A673 (cell line): ENCODE results near the gene CLK3.

ENCODE experiments used
- EZH2 ChIP-seq: fragments of 200-600 bp; sonication (generic); IDR thresholded peaks from 2 replicates; pipeline ENCODE4 v1.6.1; 2017; ENCODE audit warnings: borderline replicate concordance, low read depth, mild to moderate bottlenecking, mixed read lengths, antibody characterized with exemption, low read length; ENCODE audit not compliant: poor library complexity, severe bottlenecking
- TF ChIP-seq, protein P1 (sequence below): fragments of 300-800, 200-600 bp; sonication (generic); conservative IDR thresholded peaks from 2 replicates; pipeline ENCODE4 v1.5.1; 2017; ENCODE audit warnings: low read depth, mild to moderate bottlenecking, antibody characterized with exemption, low read length, moderate library complexity, mixed read lengths

DNA sequence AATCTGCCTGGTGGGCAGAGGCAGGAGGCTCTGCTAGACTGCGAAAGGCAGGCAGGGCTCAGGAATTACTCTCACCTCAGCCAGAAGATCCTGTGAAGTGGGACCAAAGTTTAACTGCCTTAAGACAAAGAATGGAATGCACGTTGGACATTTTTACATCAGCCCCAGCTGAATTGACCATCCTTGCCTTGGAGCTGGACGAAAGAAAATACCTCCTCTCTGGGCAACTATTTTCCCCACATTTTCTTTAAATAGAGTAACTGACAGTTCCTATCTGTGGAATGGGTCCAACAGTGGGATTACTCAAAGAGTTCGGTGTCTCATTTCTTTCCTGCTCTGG lies 45.9 kb upstream of the CLK3 start:
- TF ChIP-seq, protein P1, sequence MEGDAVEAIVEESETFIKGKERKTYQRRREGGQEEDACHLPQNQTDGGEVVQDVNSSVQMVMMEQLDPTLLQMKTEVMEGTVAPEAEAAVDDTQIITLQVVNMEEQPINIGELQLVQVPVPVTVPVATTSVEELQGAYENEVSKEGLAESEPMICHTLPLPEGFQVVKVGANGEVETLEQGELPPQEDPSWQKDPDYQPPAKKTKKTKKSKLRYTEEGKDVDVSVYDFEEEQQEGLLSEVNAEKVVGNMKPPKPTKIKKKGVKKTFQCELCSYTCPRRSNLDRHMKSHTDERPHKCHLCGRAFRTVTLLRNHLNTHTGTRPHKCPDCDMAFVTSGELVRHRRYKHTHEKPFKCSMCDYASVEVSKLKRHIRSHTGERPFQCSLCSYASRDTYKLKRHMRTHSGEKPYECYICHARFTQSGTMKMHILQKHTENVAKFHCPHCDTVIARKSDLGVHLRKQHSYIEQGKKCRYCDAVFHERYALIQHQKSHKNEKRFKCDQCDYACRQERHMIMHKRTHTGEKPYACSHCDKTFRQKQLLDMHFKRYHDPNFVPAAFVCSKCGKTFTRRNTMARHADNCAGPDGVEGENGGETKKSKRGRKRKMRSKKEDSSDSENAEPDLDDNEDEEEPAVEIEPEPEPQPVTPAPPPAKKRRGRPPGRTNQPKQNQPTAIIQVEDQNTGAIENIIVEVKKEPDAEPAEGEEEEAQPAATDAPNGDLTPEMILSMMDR: no peak
- no peak for TF ChIP-seq EZH2
